Hematopoietic multipotent progenitor cell (in vitro differentiated cells): ENCODE data around the gene HAUS8. TPM values are rescaled to one million over a fixed set of nuclear protein-coding genes. Genes with fewer than 3 reads are reported as not detected.
A peak's percentile ranks its signal among the peaks of the same experiment; 100 is the strongest.
"Not testable (repeated sequence)": the region's sequence is repeated elsewhere in the genome, so short reads cannot be mapped to it uniquely, and the experiment has no call there.

Experiments
- DNase-seq, 3 donors: peaks; one replicate each; pipeline ENCODE4 v3.0.0-alpha.2; 2011 to 2015; ENCODE audit warnings: low read depth in 2 of 3, low spot score in 2 of 3
- total RNA-seq: library from RNA; depleted of rRNA; stranded (reverse); fragments of >200 nt; gene quantifications from one replicate; pipeline ENCODE4 v1.2.3, GENCODE V29; 2012

The HAUS8 gene
- total RNA-seq, 1 donor = 1.6 TPM

- no peak for DNase-seq
These were observed 38.1 kb downstream of the HAUS8 start for GRCh38 chr19:17037184-17037583.

GRCh38 chr19:17036640-17037039, 38.6 kb downstream of the HAUS8 start:
- DNase-seq = no peak

GRCh38 chr19:17035842-17036424, 39.3 kb downstream of the HAUS8 start:
- DNase-seq = peak in 2 of 3 donors; percentile 53 to 63

- DNase-seq = no peak
These were observed 43.5 kb downstream of the HAUS8 start for GRCh38 chr19:17031741-17032140.

- no peak for DNase-seq
These were observed 47.7 kb downstream of the HAUS8 start for GRCh38 chr19:17027535-17027975.

- DNase-seq = no peak
These were observed 48.3 kb downstream of the HAUS8 start, which contains the start of gene CPAMD8 for GRCh38 chr19:17026706-17027534. TSS of gene CPAMD8 (minus strand) at chr19:17026810. CDS start at chr19:17026642, 168 bp downstream.

- peak in 2 of 3 donors; percentile 37 to 60 for DNase-seq
These were observed 49.1 kb downstream of the HAUS8 start for GRCh38 chr19:17025991-17026658.

- DNase-seq = no peak
These were observed 49.9 kb downstream of the HAUS8 start for GRCh38 chr19:17025361-17025760.

GRCh38 chr19:17024941-17025340, 50.3 kb downstream of the HAUS8 start:
- DNase-seq = not testable (repeated sequence)

GRCh38 chr19:17023805-17024204, 51.4 kb downstream of the HAUS8 start:
- no peak for DNase-seq

GRCh38 chr19:17022738-17023137, 52.5 kb downstream of the HAUS8 start:
- DNase-seq = no peak

- DNase-seq = no peak
These were observed 53.3 kb downstream of the HAUS8 start for GRCh38 chr19:17021793-17022590.

- no peak for DNase-seq
These were observed 53.9 kb downstream of the HAUS8 start for GRCh38 chr19:17021328-17021727.

- DNase-seq = no peak
These were observed 54.4 kb downstream of the HAUS8 start for GRCh38 chr19:17020823-17021222.

GRCh38 chr19:17020385-17020784, 54.9 kb downstream of the HAUS8 start:
- no peak for DNase-seq

- not testable (repeated sequence) for DNase-seq
These were observed 60.9 kb downstream of the HAUS8 start for GRCh38 chr19:17014212-17014861.

GRCh38 chr19:17011485-17011884, 63.8 kb downstream of the HAUS8 start:
- no peak for DNase-seq

- no peak for DNase-seq
These were observed 68.7 kb downstream of the HAUS8 start for GRCh38 chr19:17006579-17006978.

GRCh38 chr19:17005000-17005399, 70.3 kb downstream of the HAUS8 start:
- no peak for DNase-seq

GRCh38 chr19:17004386-17004785, 70.9 kb downstream of the HAUS8 start:
- no peak for DNase-seq
